ENCODE results near the gene C1orf116.

Gene C1orf116

GRCh38 chr1:207035877-207036551 is 3.5 kb upstream of the C1orf116 start:
- H3K4me3 ChIP-seq (ENCODE audit: low read length): no peak overlapping the region
- H3K4me1 ChIP-seq (ENCODE audit: control insufficient read depth, insufficient read depth, low read length): peaks cover 3% of the 10 kb centered on the region
- no peak overlapping the region for H3K27ac ChIP-seq (ENCODE audit: low read length)
- H3K9me3 ChIP-seq (ENCODE audit: control insufficient read depth, insufficient read depth, low read length): no peaks in the 10 kb centered on the region
- H3K36me3 ChIP-seq (ENCODE audit: control insufficient read depth, insufficient read depth, low read length): no peaks in the 10 kb centered on the region
- no peaks in the 10 kb centered on the region for H3K27me3 ChIP-seq (ENCODE audit: control insufficient read depth, insufficient read depth, low read length)
- no CpG with 5 or more reads among the region's 4 CpGs for WGBS (ENCODE audit: insufficient coverage, insufficient read length)
- DNase-seq (ENCODE audit: low read depth, low spot score): no peak

GRCh38 chr1:207034998-207035397 is 2.4 kb upstream of the C1orf116 start:
- no peak for DNase-seq (ENCODE audit: low read depth, low spot score)
- Histone ChIP-seq H3K27ac (ENCODE audit: low read length) (no peak overlapping the region), H3K4me3 (ENCODE audit: low read length) (no peak overlapping the region), H3K4me1 (ENCODE audit: control insufficient read depth, insufficient read depth, low read length) (peaks cover 3% of the 10 kb centered on the region), H3K27me3 (ENCODE audit: control insufficient read depth, insufficient read depth, low read length) (no peaks in the 10 kb centered on the region), H3K36me3 (ENCODE audit: control insufficient read depth, insufficient read depth, low read length) (no peaks in the 10 kb centered on the region), H3K9me3 (ENCODE audit: control insufficient read depth, insufficient read depth, low read length) (no peaks in the 10 kb centered on the region)

- Histone ChIP-seq H3K27ac (ENCODE audit: low read length) (no peak overlapping the region), H3K36me3 (ENCODE audit: control insufficient read depth, insufficient read depth, low read length) (no peaks in the 10 kb centered on the region), H3K27me3 (ENCODE audit: control insufficient read depth, insufficient read depth, low read length) (no peaks in the 10 kb centered on the region), H3K9me3 (ENCODE audit: control insufficient read depth, insufficient read depth, low read length) (no peaks in the 10 kb centered on the region), H3K4me3 (ENCODE audit: low read length) (no peak overlapping the region), H3K4me1 (ENCODE audit: control insufficient read depth, insufficient read depth, low read length) (peaks cover 3% of the 10 kb centered on the region)
- DNase-seq (ENCODE audit: low read depth, low spot score): no peak
- WGBS (ENCODE audit: insufficient coverage, insufficient read length): no CpG with 5 or more reads among the region's 1 CpG
Observed at GRCh38 chr1:207034208-207034607, 1.7 kb upstream of the C1orf116 start.

GRCh38 chr1:207033302-207033701 is 746 bp upstream of the C1orf116 start:
- DNase-seq (ENCODE audit: low read depth, low spot score): no peak
- Histone ChIP-seq H3K4me1 (ENCODE audit: control insufficient read depth, insufficient read depth, low read length) (peaks cover 3% of the 10 kb centered on the region), H3K27me3 (ENCODE audit: control insufficient read depth, insufficient read depth, low read length) (no peaks in the 10 kb centered on the region), H3K36me3 (ENCODE audit: control insufficient read depth, insufficient read depth, low read length) (no peaks in the 10 kb centered on the region), H3K4me3 (ENCODE audit: low read length) (no peak overlapping the region), H3K27ac (ENCODE audit: low read length) (no peak overlapping the region), H3K9me3 (ENCODE audit: control insufficient read depth, insufficient read depth, low read length) (no peaks in the 10 kb centered on the region)
- WGBS (ENCODE audit: insufficient coverage, insufficient read length): no CpG with 5 or more reads among the region's 2 CpGs

- Histone ChIP-seq H3K27me3 (ENCODE audit: control insufficient read depth, insufficient read depth, low read length) (no peaks in the 10 kb centered on the region), H3K4me1 (ENCODE audit: control insufficient read depth, insufficient read depth, low read length) (peaks cover 5% of the 10 kb centered on the region), H3K9me3 (ENCODE audit: control insufficient read depth, insufficient read depth, low read length) (no peaks in the 10 kb centered on the region), H3K4me3 (ENCODE audit: low read length) (no peak overlapping the region), H3K27ac (ENCODE audit: low read length) (no peak overlapping the region), H3K36me3 (ENCODE audit: control insufficient read depth, insufficient read depth, low read length) (no peaks in the 10 kb centered on the region)
- no CpG with 5 or more reads among the region's 7 CpGs for whole genome bisulfite sequencing (ENCODE audit: insufficient coverage, insufficient read length)
- DNase-seq (ENCODE audit: low read depth, low spot score): no peak
Observed at GRCh38 chr1:207031632-207032264, 808 bp downstream of the C1orf116 start.

- H3K27ac ChIP-seq (ENCODE audit: low read length): no peak overlapping the region
- no CpG with 5 or more reads among the region's 1 CpG for WGBS (ENCODE audit: insufficient coverage, insufficient read length)
- no peak overlapping the region for H3K4me3 ChIP-seq (ENCODE audit: low read length)
Observed at GRCh38 chr1:207031016-207031415, 1.5 kb downstream of the C1orf116 start.

GRCh38 chr1:207030522-207031009 is 2.0 kb downstream of the C1orf116 start:
- no peak overlapping the region for H3K27ac ChIP-seq (ENCODE audit: low read length)
- no peaks in the 10 kb centered on the region for H3K27me3 ChIP-seq (ENCODE audit: control insufficient read depth, insufficient read depth, low read length)
- peaks cover 5% of the 10 kb centered on the region for H3K4me1 ChIP-seq (ENCODE audit: control insufficient read depth, insufficient read depth, low read length)
- no peaks in the 10 kb centered on the region for H3K36me3 ChIP-seq (ENCODE audit: control insufficient read depth, insufficient read depth, low read length)
- no peaks in the 10 kb centered on the region for H3K9me3 ChIP-seq (ENCODE audit: control insufficient read depth, insufficient read depth, low read length)
- DNase-seq (ENCODE audit: low read depth, low spot score): no peak
- no CpG with 5 or more reads among the region's 5 CpGs for WGBS (ENCODE audit: insufficient coverage, insufficient read length)
- no peak overlapping the region for H3K4me3 ChIP-seq (ENCODE audit: low read length)

More at GRCh38 chr1:207031016-207031415, 1.5 kb downstream of the C1orf116 start:
- peaks cover 5% of the 10 kb centered on the region for H3K4me1 ChIP-seq (ENCODE audit: control insufficient read depth, insufficient read depth, low read length)
- no peak for DNase-seq (ENCODE audit: low read depth, low spot score)
- H3K36me3 ChIP-seq (ENCODE audit: control insufficient read depth, insufficient read depth, low read length): no peaks in the 10 kb centered on the region
- no peaks in the 10 kb centered on the region for H3K27me3 ChIP-seq (ENCODE audit: control insufficient read depth, insufficient read depth, low read length)
- no peaks in the 10 kb centered on the region for H3K9me3 ChIP-seq (ENCODE audit: control insufficient read depth, insufficient read depth, low read length)

- Histone ChIP-seq H3K4me1 (ENCODE audit: control insufficient read depth, insufficient read depth, low read length) (peaks cover 8% of the 10 kb centered on the region), H3K36me3 (ENCODE audit: control insufficient read depth, insufficient read depth, low read length) (no peaks in the 10 kb centered on the region), H3K9me3 (ENCODE audit: control insufficient read depth, insufficient read depth, low read length) (no peaks in the 10 kb centered on the region), H3K27ac (ENCODE audit: low read length) (no peak overlapping the region), H3K27me3 (ENCODE audit: control insufficient read depth, insufficient read depth, low read length) (no peaks in the 10 kb centered on the region), H3K4me3 (ENCODE audit: low read length) (no peak overlapping the region)
- DNase-seq (ENCODE audit: low read depth, low spot score): no peak
- no CpG with 5 or more reads among the region's 5 CpGs for WGBS (ENCODE audit: insufficient coverage, insufficient read length)
Observed at GRCh38 chr1:207029701-207030521, 2.6 kb downstream of the C1orf116 start.

GRCh38 chr1:207028884-207029650 is 3.5 kb downstream of the C1orf116 start:
- H3K27me3 ChIP-seq (ENCODE audit: control insufficient read depth, insufficient read depth, low read length): no peaks in the 10 kb centered on the region
- no peak for DNase-seq (ENCODE audit: low read depth, low spot score)
- no peak overlapping the region for H3K27ac ChIP-seq (ENCODE audit: low read length)
- H3K9me3 ChIP-seq (ENCODE audit: control insufficient read depth, insufficient read depth, low read length): no peaks in the 10 kb centered on the region
- WGBS (ENCODE audit: insufficient coverage, insufficient read length): no CpG with 5 or more reads among the region's 2 CpGs
- H3K36me3 ChIP-seq (ENCODE audit: control insufficient read depth, insufficient read depth, low read length): no peaks in the 10 kb centered on the region
- H3K4me3 ChIP-seq (ENCODE audit: low read length): no peak overlapping the region
- H3K4me1 ChIP-seq (ENCODE audit: control insufficient read depth, insufficient read depth, low read length): peaks cover 11% of the 10 kb centered on the region

GRCh38 chr1:207027921-207028320 is 4.6 kb downstream of the C1orf116 start:
- H3K27me3 ChIP-seq (ENCODE audit: control insufficient read depth, insufficient read depth, low read length): no peaks in the 10 kb centered on the region
- H3K4me3 ChIP-seq (ENCODE audit: low read length): no peak overlapping the region
- no CpG with 5 or more reads among the region's 1 CpG for WGBS (ENCODE audit: insufficient coverage, insufficient read length)
- DNase-seq (ENCODE audit: low read depth, low spot score): no peak
- no peaks in the 10 kb centered on the region for H3K36me3 ChIP-seq (ENCODE audit: control insufficient read depth, insufficient read depth, low read length)
- no peaks in the 10 kb centered on the region for H3K9me3 ChIP-seq (ENCODE audit: control insufficient read depth, insufficient read depth, low read length)
- peaks cover 11% of the 10 kb centered on the region for H3K4me1 ChIP-seq (ENCODE audit: control insufficient read depth, insufficient read depth, low read length)
- H3K27ac ChIP-seq (ENCODE audit: low read length): no peak overlapping the region
